ENCODE measurements around the gene DPYSL4.

DPYSL4 gene

DNA sequence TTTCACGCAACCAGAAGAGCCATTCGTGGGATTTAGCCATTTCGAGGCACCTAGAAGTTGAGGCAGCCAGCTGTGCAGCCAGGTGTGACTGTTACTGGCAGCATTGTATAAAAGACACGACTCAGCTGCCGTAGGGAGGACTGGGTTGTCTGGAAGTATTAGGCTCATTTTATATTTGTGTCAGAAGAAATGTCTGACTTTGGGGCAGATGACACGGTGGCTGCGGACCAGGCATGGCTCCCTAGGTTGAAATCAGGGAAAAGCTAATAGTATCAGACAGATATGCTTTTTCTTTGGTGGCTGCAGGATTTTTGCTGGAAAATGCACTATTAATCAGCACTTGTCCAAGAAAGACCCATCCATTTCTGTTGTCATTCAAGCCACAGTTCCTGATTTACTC, 4.2 kb upstream of the DPYSL4 start:
- H3K9me2 ChIP-seq (replicated peaks; ENCODE audit: control insufficient read depth, low read length) = no peaks in the 10 kb centered on the region
- no peak overlapping the region for H3K4me2 ChIP-seq (ENCODE audit: low read length)
- H3K9me3 ChIP-seq (ENCODE audit: control insufficient read depth, insufficient read depth, low read length) = peaks cover 6% of the 10 kb centered on the region; the same call in 1 of the 2 replicates
- no peaks in the 10 kb centered on the region for H3K36me3 ChIP-seq (ENCODE audit: control insufficient read depth, low read length)
- no peaks in the 10 kb centered on the region for H4K20me1 ChIP-seq (ENCODE audit: control insufficient read depth, insufficient read depth, low read depth, low read length)
- H3F3A ChIP-seq (ENCODE audit: control insufficient read depth, insufficient read depth) = no peaks in the 10 kb centered on the region
- TF ChIP-seq EZH2phosphoT487 (IDR thresholded peaks at IDR 0.05; ENCODE audit: borderline replicate concordance, low read length) = no peak
- TF ChIP-seq CTCF (IDR thresholded peaks at IDR 0.05; ENCODE audit: low read depth, low read length, poor library complexity, severe bottlenecking) = no peak
- no peak overlapping the region for H3K27ac ChIP-seq (ENCODE audit: low read depth, low read length)
- H3K4me1 ChIP-seq (ENCODE audit: control insufficient read depth, low read length) = no peaks in the 10 kb centered on the region
- H3K27me3 ChIP-seq (ENCODE audit: control insufficient read depth, low read length) = no peaks in the 10 kb centered on the region
- no peak overlapping the region for H3K4me3 ChIP-seq (ENCODE audit: low read length)
- H3K79me2 ChIP-seq (ENCODE audit: control insufficient read depth, low read length) = no peaks in the 10 kb centered on the region

DNA sequence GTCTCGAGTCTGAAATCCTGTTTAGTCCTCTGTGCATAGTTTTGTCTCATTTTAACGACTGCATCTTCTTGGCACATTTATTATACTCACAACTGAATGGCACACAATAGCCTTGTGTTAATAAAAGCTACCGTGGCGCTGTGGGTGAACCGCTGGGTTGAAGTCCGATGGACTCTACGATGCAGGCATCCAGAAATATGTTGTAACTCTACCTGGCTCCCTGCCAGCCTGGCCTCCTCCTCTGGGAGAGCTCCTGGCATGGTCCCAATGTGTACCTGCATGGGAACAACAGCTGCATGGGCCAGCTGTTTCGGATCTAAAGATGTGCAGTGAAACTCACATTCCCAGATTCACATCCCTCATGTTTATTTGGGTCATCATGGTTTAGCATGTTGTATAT, 3.7 kb upstream of the DPYSL4 start:
- Histone ChIP-seq H3K36me3 (ENCODE audit: control insufficient read depth, low read length) (no peaks in the 10 kb centered on the region), H3K27me3 (ENCODE audit: control insufficient read depth, low read length) (no peaks in the 10 kb centered on the region), H3K27ac (ENCODE audit: low read depth, low read length) (no peak overlapping the region), H3K4me3 (ENCODE audit: low read length) (no peak overlapping the region), H4K20me1 (ENCODE audit: control insufficient read depth, insufficient read depth, low read depth, low read length) (no peaks in the 10 kb centered on the region), H3F3A (ENCODE audit: control insufficient read depth, insufficient read depth) (no peaks in the 10 kb centered on the region), H3K4me1 (ENCODE audit: control insufficient read depth, low read length) (no peaks in the 10 kb centered on the region), H3K9me2 (replicated peaks; ENCODE audit: control insufficient read depth, low read length) (no peaks in the 10 kb centered on the region), H3K9me3 (ENCODE audit: control insufficient read depth, insufficient read depth, low read length) (peaks cover 6% of the 10 kb centered on the region; the same call in 1 of the 2 replicates), H3K4me2 (ENCODE audit: low read length) (no peak overlapping the region), H3K79me2 (ENCODE audit: control insufficient read depth, low read length) (no peaks in the 10 kb centered on the region)
- TF ChIP-seq EZH2phosphoT487 (IDR thresholded peaks at IDR 0.05; ENCODE audit: borderline replicate concordance, low read length) (no peak), CTCF (IDR thresholded peaks at IDR 0.05; ENCODE audit: low read depth, low read length, poor library complexity, severe bottlenecking) (no peak)

DNA sequence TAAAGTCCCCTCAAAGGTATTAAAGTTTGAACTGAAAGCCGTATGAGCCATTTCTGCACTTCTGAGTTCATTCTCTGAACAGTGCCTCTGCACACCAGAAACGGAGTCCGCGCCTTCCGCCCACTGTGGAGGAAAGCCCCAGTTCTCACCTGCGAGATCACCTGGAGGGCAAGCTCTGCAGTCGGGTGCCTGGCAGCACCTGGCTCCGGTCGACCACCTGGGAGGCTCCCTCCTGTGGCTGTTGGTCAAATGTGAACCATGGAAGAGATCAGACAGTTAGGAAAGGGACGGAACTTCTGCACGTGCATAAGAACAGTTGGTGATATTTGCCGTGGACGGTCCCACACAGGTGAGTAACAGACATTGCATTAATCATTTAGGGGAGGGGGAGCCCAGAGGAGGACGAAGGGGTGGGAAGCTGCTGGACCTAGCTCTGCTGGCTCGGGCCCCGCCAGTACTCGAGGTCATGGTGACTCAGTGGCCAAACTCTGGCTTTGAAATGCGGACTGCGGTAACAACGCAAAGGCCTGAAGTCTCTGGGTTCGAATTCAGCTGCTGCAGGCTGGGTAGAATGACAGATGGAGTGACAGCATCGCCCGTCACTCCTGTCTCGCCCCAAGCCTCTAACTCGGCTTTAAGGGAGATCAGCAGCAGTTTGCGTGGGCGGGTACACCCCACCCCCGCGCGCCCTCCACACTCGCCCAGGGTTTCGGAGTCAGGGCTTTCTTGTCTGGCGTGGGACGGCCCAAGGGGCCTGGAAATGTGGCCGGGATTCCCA, 1.7 kb upstream of the DPYSL4 start:
- no peak overlapping the region for H3K4me3 ChIP-seq (ENCODE audit: low read length)
- peaks cover 6% of the 10 kb centered on the region; the same call in 1 of the 2 replicates for H3K9me3 ChIP-seq (ENCODE audit: control insufficient read depth, insufficient read depth, low read length)
- no peaks in the 10 kb centered on the region for H3K4me1 ChIP-seq (ENCODE audit: control insufficient read depth, low read length)
- no peaks in the 10 kb centered on the region for H3F3A ChIP-seq (ENCODE audit: control insufficient read depth, insufficient read depth)
- no peaks in the 10 kb centered on the region for H3K79me2 ChIP-seq (ENCODE audit: control insufficient read depth, low read length)
- H3K27ac ChIP-seq (ENCODE audit: low read depth, low read length) = no peak overlapping the region
- H3K36me3 ChIP-seq (ENCODE audit: control insufficient read depth, low read length) = no peaks in the 10 kb centered on the region
- no peaks in the 10 kb centered on the region for H4K20me1 ChIP-seq (ENCODE audit: control insufficient read depth, insufficient read depth, low read depth, low read length)
- H3K27me3 ChIP-seq (ENCODE audit: control insufficient read depth, low read length) = no peaks in the 10 kb centered on the region
- H3K9me2 ChIP-seq (replicated peaks; ENCODE audit: control insufficient read depth, low read length) = no peaks in the 10 kb centered on the region
- H3K4me2 ChIP-seq (ENCODE audit: low read length) = no peak overlapping the region
- no peak for TF ChIP-seq CTCF (IDR thresholded peaks at IDR 0.05; ENCODE audit: low read depth, low read length, poor library complexity, severe bottlenecking)
- no peak for TF ChIP-seq EZH2phosphoT487 (IDR thresholded peaks at IDR 0.05; ENCODE audit: borderline replicate concordance, low read length)
